HG03025 (cell line): Measurements from ENCODE around the gene MSI2.

Source experiments
- ATAC-seq: cut with Tn5 transposase; IDR thresholded peaks from one replicate; pipeline ENCODE4 v1.9.1; 2021; ENCODE audit warnings: mild to moderate bottlenecking, moderate library complexity; ENCODE audit not compliant: unreplicated experiment, low FRiP score

MSI2 gene

GRCh38 chr17:57467801-57468200, 211.5 kb downstream of the MSI2 start:
- no peak for ATAC-seq

GRCh38 chr17:57468932-57469775, 212.8 kb downstream of the MSI2 start:
- ATAC-seq, result no peak

DNA sequence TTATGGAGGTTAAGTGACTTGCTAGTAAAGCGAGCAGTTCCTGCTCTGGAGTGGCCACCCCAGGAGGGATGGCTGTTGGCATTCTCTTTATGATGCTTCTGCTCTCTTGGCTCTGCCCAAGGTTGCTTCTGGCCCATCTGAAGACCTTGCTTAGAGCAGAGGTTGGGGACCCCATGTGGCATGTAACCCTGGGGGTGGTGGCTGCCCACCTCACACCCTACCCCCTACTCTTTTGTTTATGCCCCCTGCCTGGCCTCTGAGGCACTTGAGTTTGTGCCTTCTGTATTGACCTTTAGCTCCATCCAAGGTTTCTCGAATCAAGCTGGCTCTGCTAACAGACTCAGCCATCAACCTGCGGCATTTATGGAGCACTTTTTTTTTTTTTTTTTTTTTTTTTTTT, 214.6 kb downstream of the MSI2 start:
- no peak for ATAC-seq

DNA sequence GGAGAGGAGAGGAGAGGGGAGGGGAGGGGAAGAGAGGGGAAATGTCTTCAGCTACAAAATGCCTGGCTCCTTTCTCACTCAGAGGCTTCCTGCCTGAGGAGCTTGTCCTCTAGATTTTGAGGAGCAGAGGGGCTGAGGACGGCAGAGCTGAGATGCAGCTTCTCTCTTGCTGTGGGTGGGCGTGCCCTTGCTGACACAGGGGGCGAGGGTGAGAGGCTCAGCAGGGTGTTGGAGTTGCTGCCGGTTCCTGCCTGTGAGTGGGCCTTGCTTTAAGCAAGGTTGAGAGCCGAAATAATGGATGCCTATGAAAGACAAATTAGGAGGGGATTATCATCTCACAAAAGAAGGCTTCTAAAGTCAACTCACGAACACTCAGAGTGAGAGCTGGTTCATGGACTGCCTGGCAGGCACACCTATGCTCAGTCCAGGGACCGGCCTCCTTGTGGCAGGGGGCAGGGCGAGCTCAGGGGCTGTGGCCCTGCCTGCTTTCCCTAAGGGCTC, 215.6 kb downstream of the MSI2 start:
- no peak for ATAC-seq

- ATAC-seq, result no peak
These were observed 219.5 kb downstream of the MSI2 start for GRCh38 chr17:57475796-57476195.

- ATAC-seq, result no peak
These were observed 221.4 kb downstream of the MSI2 start for GRCh38 chr17:57477522-57478362.

- no peak for ATAC-seq
These were observed 222.3 kb downstream of the MSI2 start for GRCh38 chr17:57478478-57479250.

DNA sequence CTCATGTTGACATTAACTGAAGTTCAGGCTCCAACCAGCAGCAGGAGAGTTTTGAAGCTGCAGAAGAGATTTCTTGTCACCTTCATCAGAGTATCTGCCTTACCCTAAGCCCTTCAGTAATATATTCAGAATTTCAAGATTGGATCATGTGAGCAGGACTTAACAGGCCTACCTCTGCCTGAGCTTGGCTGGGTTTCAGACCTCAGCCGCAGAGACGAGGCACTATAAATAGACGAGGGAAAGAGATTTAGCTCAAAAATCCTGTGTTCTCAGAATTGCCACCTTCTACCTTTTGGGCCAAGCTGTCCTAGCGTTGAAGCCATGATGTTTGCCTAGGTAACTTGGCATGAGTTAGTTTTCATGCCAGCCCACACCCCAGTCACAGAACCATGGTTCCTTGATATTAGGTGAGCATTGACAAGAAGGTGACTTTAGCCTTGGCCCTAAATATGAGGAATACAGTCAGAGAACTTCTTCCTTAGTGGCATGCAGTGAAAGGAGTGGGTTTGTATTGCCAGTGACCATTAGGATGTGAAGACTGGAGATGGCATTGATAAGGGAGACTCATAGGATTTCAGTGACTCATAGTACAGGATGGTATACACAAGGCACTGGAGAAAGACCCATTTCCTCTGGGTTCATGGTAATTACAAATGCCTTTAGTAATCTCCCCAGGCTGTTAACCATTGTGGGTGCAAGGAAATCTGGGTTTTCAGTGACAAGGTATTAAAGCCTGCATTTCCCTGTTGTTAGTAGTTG, 224.3 kb downstream of the MSI2 start:
- ATAC-seq, result no peak

GRCh38 chr17:57481910-57482391, 225.6 kb downstream of the MSI2 start:
- ATAC-seq, result no peak

GRCh38 chr17:57482657-57483056, 226.3 kb downstream of the MSI2 start:
- ATAC-seq, result no peak

- ATAC-seq, result no peak
These were observed 227.9 kb downstream of the MSI2 start for GRCh38 chr17:57484081-57484666.

DNA sequence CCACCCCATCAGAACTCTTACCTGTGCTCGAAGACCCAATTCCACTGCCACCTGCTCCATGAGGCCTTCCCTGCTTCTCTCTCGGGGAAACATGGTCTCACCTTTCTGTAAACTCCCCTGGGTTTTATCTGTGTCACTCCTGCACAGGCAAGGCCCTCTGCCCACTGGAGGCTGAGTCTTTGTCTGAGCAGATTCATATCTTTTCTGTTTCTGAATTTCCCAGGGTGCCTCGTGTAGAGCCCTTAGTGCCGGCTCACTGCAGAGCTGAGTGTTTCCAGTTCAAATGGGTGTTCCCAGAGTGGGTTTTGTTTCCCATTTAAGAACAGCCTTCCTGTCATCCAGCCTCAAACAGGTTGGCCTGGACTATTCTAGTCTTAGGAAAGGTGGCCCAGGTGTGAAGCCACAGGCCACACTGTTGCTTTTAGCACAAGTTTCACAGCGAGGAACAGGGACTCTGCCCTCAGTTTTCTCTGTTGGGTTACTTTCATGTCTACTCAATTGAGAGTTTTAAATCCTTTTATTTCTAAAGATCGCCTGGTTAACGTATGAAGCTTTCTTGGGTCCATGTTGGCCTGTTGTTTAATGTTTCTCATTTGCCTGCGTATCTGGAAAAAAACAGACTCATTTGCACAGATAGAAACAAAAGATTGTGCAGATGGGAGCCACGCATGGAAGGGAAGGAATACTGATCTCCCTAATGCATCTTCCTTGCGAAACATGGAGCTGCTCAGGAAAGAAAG, 228.7 kb downstream of the MSI2 start:
- ATAC-seq, result no peak

- no peak for ATAC-seq
These were observed 229.2 kb downstream of the MSI2 start for GRCh38 chr17:57485566-57485865.

DNA sequence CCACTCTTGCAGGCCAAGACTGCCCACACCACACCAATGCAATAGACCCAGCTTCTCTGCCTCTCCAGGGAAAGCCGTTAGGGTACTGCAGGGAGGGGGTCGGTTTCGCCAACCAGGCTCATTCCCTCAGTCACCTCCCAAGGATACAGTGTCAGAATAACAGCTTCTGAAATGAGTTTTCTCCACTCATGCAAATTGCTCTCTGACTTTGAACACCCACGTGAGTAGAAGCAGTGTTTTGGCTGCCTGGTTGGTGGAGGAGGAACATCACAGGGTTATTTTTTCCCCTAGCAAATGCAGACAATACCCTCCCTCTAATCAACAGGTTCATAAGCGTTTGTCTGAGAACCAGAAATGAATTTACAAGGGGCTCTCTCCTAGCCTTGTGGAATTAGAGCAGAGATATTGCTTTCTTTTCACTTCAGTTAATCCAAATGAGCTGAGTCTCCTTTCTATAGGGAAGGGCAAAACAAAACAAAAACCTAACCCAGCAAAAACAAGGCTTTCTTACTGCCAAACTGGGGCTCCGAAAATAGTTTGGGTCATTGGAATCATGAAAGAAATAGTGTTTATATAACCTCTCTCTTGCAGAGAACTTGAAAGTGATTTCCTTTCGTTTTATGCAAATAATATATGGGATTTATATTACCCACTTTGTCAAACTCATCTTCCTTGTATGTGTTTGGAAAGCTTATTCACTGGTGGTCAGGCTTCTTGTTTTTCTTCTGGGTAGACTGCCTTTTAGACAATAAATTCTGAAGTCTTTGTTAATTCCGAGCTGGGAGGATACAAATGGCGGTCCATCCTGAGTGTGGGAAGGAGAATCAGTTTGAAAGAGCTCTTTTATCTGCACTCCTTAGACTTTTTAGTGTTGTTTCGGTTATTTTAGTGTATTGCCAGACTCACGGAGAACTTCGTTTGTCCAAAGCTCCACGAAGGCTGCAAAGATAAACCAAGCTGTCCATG, 229.9 kb downstream of the MSI2 start:
- no peak for ATAC-seq

DNA sequence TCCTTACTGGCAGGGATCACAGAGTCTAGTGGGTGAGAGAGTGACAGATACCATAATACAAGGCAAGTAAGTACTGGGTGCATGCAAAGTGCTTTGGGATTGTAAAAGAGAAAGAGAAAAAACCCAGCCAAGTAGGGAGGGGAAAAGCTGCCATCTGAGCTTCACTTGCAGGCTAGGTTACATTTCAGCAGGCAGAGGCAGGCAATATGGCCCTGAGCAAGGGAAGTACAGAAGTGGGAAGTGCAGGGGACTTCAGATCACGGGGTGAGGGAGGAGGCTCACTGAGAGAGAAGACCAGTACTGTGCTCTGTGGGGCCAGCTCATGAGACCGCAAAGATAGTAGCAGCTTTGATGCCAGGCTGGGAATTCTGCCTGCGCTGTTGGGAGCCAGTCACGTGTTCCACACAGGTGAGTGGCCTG, 230.6 kb downstream of the MSI2 start:
- no peak for ATAC-seq

- ATAC-seq, result no peak
These were observed 231.2 kb downstream of the MSI2 start for GRCh38 chr17:57487573-57487972.

DNA sequence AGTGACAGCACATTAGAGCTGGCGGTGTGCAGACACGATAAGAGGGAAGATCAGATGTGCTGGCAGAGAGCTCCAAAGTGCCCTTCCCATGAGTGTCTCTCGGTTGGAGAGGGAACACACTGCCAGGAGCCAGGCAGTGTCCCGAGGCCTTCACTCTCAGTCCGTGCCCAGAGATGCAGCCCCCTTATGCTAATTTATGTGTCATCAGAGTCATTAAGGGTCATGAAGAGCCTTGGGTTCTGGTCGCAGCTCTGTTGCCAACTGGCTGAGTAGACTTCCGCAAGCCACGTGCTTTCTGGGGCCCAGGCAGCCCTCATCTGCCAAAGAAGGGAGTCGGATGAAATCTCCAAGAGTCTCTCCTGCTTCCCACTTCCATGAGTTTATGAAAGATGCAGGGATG, 232.5 kb downstream of the MSI2 start:
- no peak for ATAC-seq

GRCh38 chr17:57489321-57489720, 233.0 kb downstream of the MSI2 start:
- no peak for ATAC-seq
